T-cell (primary cell): Measurements from ENCODE around the gene TMX1. TPM values are rescaled to one million over a fixed set of nuclear protein-coding genes. Genes with fewer than 3 reads are reported as not detected.
"Not testable (repeated sequence)": the region's sequence is repeated elsewhere in the genome, so short reads cannot be mapped to it uniquely, and the experiment has no call there.

Experiments
- ATAC-seq, 4 experiments: fragments of 200-7000 bp in 3 of 4; fragments of 150-1000 bp in 1 of 4; cut with Tn5 transposase; replicated peaks in 1 of 4; 1 replicate in 3 of 4; 2 replicates in 1 of 4; pipeline ENCODE4 v1.10.0; 2021; ENCODE audit warnings: moderate library complexity in 3 of 4, mild to moderate bottlenecking in 2 of 4, moderate number of reproducible peaks in 1 of 4
- CTCF ChIA-PET, 2 donors: fragments of 300-600 bp; sonication (Branson Sonifier 250); formaldehyde crosslinking; loops; one replicate each; lab custom pipeline; 2022; ENCODE audit warnings: antibody characterized with exemption in 2 of 2; lab: Charles Lee
- POLR2A ChIA-PET, 2 donors: fragments of 300-600 bp; sonication (Branson Sonifier 250); formaldehyde crosslinking; loops; one replicate each; lab custom pipeline; 2022; ENCODE audit warnings: antibody characterized with exemption in 2 of 2; lab: Charles Lee
- DNase-seq, 35 experiments: peaks; one replicate each; pipeline versions ENCODE4 v3.0.0 to v3.0.0-alpha.2; 2013 to 2023
- H3K27ac ChIP-seq: one replicate; pipeline ENCODE4 v1.5.1; 2013; ENCODE audit warnings: low read length
- H3K27me3 ChIP-seq, 2 experiments: replicated peaks in 1 of 2; 1 replicate in 1 of 2; 2 replicates in 1 of 2; pipeline versions ENCODE4 v1.6.1 to v1.7.0; 2013; ENCODE audit warnings: low read length in 1 of 2, mixed read lengths in 1 of 2; ENCODE audit not compliant: control insufficient read depth in 2 of 2, insufficient read depth in 2 of 2; ENCODE audit errors: extremely low read depth in 1 of 2
- H3K36me3 ChIP-seq, 2 donors: 1 replicate in 1 of 2; 2 replicates in 1 of 2; pipeline versions ENCODE4 v1.6.1 to v1.7.0; 2013; ENCODE audit warnings: low read length in 1 of 2; ENCODE audit not compliant: control insufficient read depth in 2 of 2, insufficient read depth in 1 of 2; ENCODE audit errors: extremely low read depth in 1 of 2
- H3K4me1 ChIP-seq, 2 experiments: 1 replicate in 1 of 2; 2 replicates in 1 of 2; pipeline versions ENCODE4 v1.6.1 to v1.7.0; 2013; ENCODE audit warnings: low read length in 2 of 2, mixed read lengths in 1 of 2; ENCODE audit not compliant: insufficient read depth in 2 of 2, control insufficient read depth in 1 of 2; ENCODE audit errors: extremely low read depth in 1 of 2
- H3K4me3 ChIP-seq, 2 donors: 1 replicate in 1 of 2; 2 replicates in 1 of 2; pipeline versions ENCODE4 v1.5.1 to v1.7.0; 2013; ENCODE audit warnings: mild to moderate bottlenecking in 2 of 2, low read length in 1 of 2, moderate library complexity in 1 of 2; ENCODE audit not compliant: control insufficient read depth in 1 of 2; ENCODE audit errors: extremely low read depth in 1 of 2
- H3K9me3 ChIP-seq: 2 replicates; pipeline ENCODE4 v1.7.0; 2013
- H3K27ac Mint-ChIP-seq, 2 donors: one replicate each; pipeline ENCODE4 v1.8.0; 2020 to 2021; ENCODE audit warnings: mild to moderate bottlenecking in 2 of 2, mixed read lengths in 2 of 2
- H3K27me3 Mint-ChIP-seq, 2 donors: one replicate each; pipeline ENCODE4 v1.8.0; 2021 to 2022; ENCODE audit warnings: mixed read lengths in 2 of 2
- H3K36me3 Mint-ChIP-seq: one replicate; pipeline ENCODE4 v1.8.0; 2021; ENCODE audit warnings: mixed read lengths
- H3K4me1 Mint-ChIP-seq, 3 donors: one replicate each; pipeline ENCODE4 v1.8.0; 2020 to 2022; ENCODE audit warnings: mixed read lengths in 3 of 3, mild to moderate bottlenecking in 1 of 3
- H3K4me3 Mint-ChIP-seq, 3 donors: one replicate each; pipeline ENCODE4 v1.8.0; 2020 to 2022; ENCODE audit warnings: mild to moderate bottlenecking in 3 of 3, mixed read lengths in 3 of 3, moderate library complexity in 3 of 3
- H3K9me3 Mint-ChIP-seq, 3 donors: one replicate each; pipeline ENCODE4 v1.8.0; 2020 to 2022; ENCODE audit warnings: mixed read lengths in 3 of 3
- WGBS: methylation state at CpG from one replicate; pipeline ENCODE4 v1.1.5; 2013; ENCODE audit warnings: missing lambda C conversion rate; ENCODE audit not compliant: insufficient coverage; 5-methylcytosine and 5-hydroxymethylcytosine counted together
- total RNA-seq, 35 experiments: library from RNA in 6 of 35; stranded (reverse) in 6 of 35; fragments of 120-200 nt in 1 of 35; gene quantifications; one replicate each; pipeline versions ENCODE4 v1.2.1 to v1.2.4 and lab custom pipeline; 2013 to 2026

TMX1 gene
- total RNA-seq, 5 donors from 2014 or later (not counting 1 experiment from before 2014, with no cell fraction given): 15.5 to 24.2 (median 22.1) TPM

- DNase-seq (no peak), ATAC-seq (no peak)
- no CpG with 5 or more reads among the region's 7 CpGs for WGBS
- H3K27me3 ChIP-seq: no peaks in the 10 kb centered on the region
- no peaks in the 10 kb centered on the region for H3K9me3 ChIP-seq
- Mint-ChIP-seq H3K36me3 (peaks cover 7% of the 10 kb centered on the region), H3K27ac (no peak overlapping the region), H3K4me3 (no peak overlapping the region), H3K4me1 (no peaks in the 10 kb centered on the region), H3K9me3 (peaks cover 0 to 12% (median 2%) of the 10 kb centered on the region in 3 donors), H3K27me3 (no peaks in the 10 kb centered on the region)
- ChIA-PET CTCF (interaction anchor here in 1 of 2 donors (0.7 kb wide), 1 partner anchor 8 kb away, joined by 3 read pairs; no protein-coding TSS in a partner anchor), POLR2A (interaction anchor here in 1 of 2 donors (0.7 kb wide), 1 partner anchor 123 kb away, joined by 3 read pairs; no protein-coding TSS in a partner anchor)
- H3K36me3 ChIP-seq: no peaks in the 10 kb centered on the region
- no peak overlapping the region for H3K27ac ChIP-seq
- H3K4me3 ChIP-seq: no peak overlapping the region
- no peaks in the 10 kb centered on the region for H3K4me1 ChIP-seq
These were observed 20.3 kb upstream of the TMX1 start for GRCh38 chr14:51219473-51220448.

GRCh38 chr14:51223463-51223862 lies 16.6 kb upstream of the TMX1 start:
- H3K4me3 Mint-ChIP-seq, H3K36me3 ChIP-seq, H3K4me1 Mint-ChIP-seq, H3K4me3 ChIP-seq, DNase-seq, H3K27me3 ChIP-seq, H3K27ac ChIP-seq, CTCF ChIA-PET, H3K27me3 Mint-ChIP-seq, H3K27ac Mint-ChIP-seq, ATAC-seq, H3K4me1 ChIP-seq, H3K9me3 ChIP-seq: not testable (repeated sequence)
- POLR2A ChIA-PET: interaction anchor here in 1 of 2 donors (0.6 kb wide), 1 partner anchor 19 kb away, joined by 3 read pairs; no protein-coding TSS in a partner anchor
- Mint-ChIP-seq H3K36me3 (peaks cover 12% of the 10 kb centered on the region), H3K9me3 (peaks cover 0 to 15% (median 5%) of the 10 kb centered on the region in 3 donors)
- WGBS: no CpG with 5 or more reads among the region's 1 CpG

GRCh38 chr14:51224551-51224950 lies 15.5 kb upstream of the TMX1 start:
- no CpG with 5 or more reads among the region's 1 CpG for WGBS
- no peak for DNase-seq

GRCh38 chr14:51225751-51226150 lies 14.3 kb upstream of the TMX1 start:
- 100% methylated on average over 1 of the region's 2 CpGs for WGBS
- Mint-ChIP-seq H3K36me3 (peaks cover 12% of the 10 kb centered on the region), H3K4me3 (no peak overlapping the region), H3K27me3 (peaks cover 0 to 4% of the 10 kb centered on the region in 2 donors), H3K4me1 (no peaks in the 10 kb centered on the region), H3K27ac (no peak overlapping the region), H3K9me3 (peaks cover 0 to 15% (median 5%) of the 10 kb centered on the region in 3 donors)
- ATAC-seq: no peak
- no peaks in the 10 kb centered on the region for H3K4me1 ChIP-seq
- H3K36me3 ChIP-seq: no peaks in the 10 kb centered on the region
- ChIA-PET CTCF (no interaction called here), POLR2A (no interaction called here)
- no peaks in the 10 kb centered on the region for H3K9me3 ChIP-seq
- H3K4me3 ChIP-seq: no peak overlapping the region
- DNase-seq: no peak
- H3K27ac ChIP-seq: no peak overlapping the region
- no peaks in the 10 kb centered on the region for H3K27me3 ChIP-seq

More at GRCh38 chr14:51224551-51224950, 15.5 kb upstream of the TMX1 start:
- ChIA-PET POLR2A (no interaction called here), CTCF (no interaction called here)
- no peaks in the 10 kb centered on the region for H3K27me3 ChIP-seq
- Mint-ChIP-seq H3K9me3 (peaks cover 0 to 15% (median 5%) of the 10 kb centered on the region in 3 donors), H3K27me3 (no peaks in the 10 kb centered on the region), H3K36me3 (peaks cover 12% of the 10 kb centered on the region), H3K27ac (no peak overlapping the region), H3K4me3 (no peak overlapping the region), H3K4me1 (no peaks in the 10 kb centered on the region)
- no peak overlapping the region for H3K27ac ChIP-seq
- no peaks in the 10 kb centered on the region for H3K9me3 ChIP-seq
- no peak for ATAC-seq
- no peaks in the 10 kb centered on the region for H3K4me1 ChIP-seq
- no peaks in the 10 kb centered on the region for H3K36me3 ChIP-seq
- no peak overlapping the region for H3K4me3 ChIP-seq

- no peak overlapping the region for H3K4me3 Mint-ChIP-seq
- Histone ChIP-seq H3K27me3 (no peaks in the 10 kb centered on the region), H3K9me3 (no peaks in the 10 kb centered on the region), H3K27ac (no peak overlapping the region), H3K4me1 (no peaks in the 10 kb centered on the region), H3K4me3 (no peak overlapping the region), H3K36me3 (no peaks in the 10 kb centered on the region)
- ATAC-seq (no peak), DNase-seq (no peak)
- H3K27me3 Mint-ChIP-seq: peaks cover 0 to 4% of the 10 kb centered on the region in 2 donors
- CTCF ChIA-PET: interaction anchor here in 1 of 2 donors (0.5 to 0.6 kb wide), 2 partner anchors 9 to 56 kb away, joined by 3 to 6 read pairs; no protein-coding TSS in a partner anchor
- peaks cover 11% of the 10 kb centered on the region for H3K36me3 Mint-ChIP-seq
- no peaks in the 10 kb centered on the region for H3K4me1 Mint-ChIP-seq
- POLR2A ChIA-PET: no interaction called here
- H3K9me3 Mint-ChIP-seq: peaks cover 0 to 9% (median 2%) of the 10 kb centered on the region in 3 donors
- H3K27ac Mint-ChIP-seq: no peak overlapping the region
These were observed 11.7 kb upstream of the TMX1 start for GRCh38 chr14:51228391-51228790.

- WGBS: 40% methylated on average over 1 of the region's 1 CpG
- POLR2A ChIA-PET: no interaction called here
- no peak overlapping the region for H3K27ac ChIP-seq
- H3K9me3 ChIP-seq: no peaks in the 10 kb centered on the region
- no peaks in the 10 kb centered on the region for H3K4me1 ChIP-seq
- peaks cover 8% of the 10 kb centered on the region for H3K36me3 Mint-ChIP-seq
- H3K4me3 ChIP-seq: no peak overlapping the region
- no peaks in the 10 kb centered on the region for H3K4me1 Mint-ChIP-seq
- H3K27me3 ChIP-seq: no peaks in the 10 kb centered on the region
- peaks cover 0 to 4% (median 2%) of the 10 kb centered on the region in 3 donors for H3K9me3 Mint-ChIP-seq
- ATAC-seq (no peak), DNase-seq (no peak)
- no peak overlapping the region for H3K4me3 Mint-ChIP-seq
- peaks cover 0 to 4% of the 10 kb centered on the region in 2 donors for H3K27me3 Mint-ChIP-seq
- no peak overlapping the region for H3K27ac Mint-ChIP-seq
- no peaks in the 10 kb centered on the region for H3K36me3 ChIP-seq
- CTCF ChIA-PET: interaction anchor here in 1 of 2 donors (1.1 kb wide), 1 partner anchor 18 kb away, joined by 4 read pairs; no protein-coding TSS in a partner anchor
These were observed 11.2 kb upstream of the TMX1 start for GRCh38 chr14:51228890-51229289.
